K562 (cell line): ENCODE results near the gene CRYBA4. TPM values are rescaled to one million over a fixed set of nuclear protein-coding genes. Genes with fewer than 3 reads are reported as not detected.

ENCODE experiments used
- BHLHE40 ChIP-seq: IDR thresholded peaks from 2 replicates; pipeline ENCODE4 v1.6.1; 2011; ENCODE audit warnings: low read length, improper control_type of control experiment
- CSDE1 ChIP-seq, 2 experiments: fragments of 450-650 bp; IDR thresholded peaks; 2 replicates each; pipeline ENCODE4 v1.6.1; 2016; ENCODE audit warnings: mild to moderate bottlenecking in 1 of 2
- JUNB ChIP-seq: fragments of 450-650 bp; formaldehyde crosslinking; conservative IDR thresholded peaks from 2 replicates; pipeline ENCODE4 v1.4.0; 2020; ENCODE audit warnings: mild to moderate bottlenecking
- KDM2B ChIP-seq: fragments of 250-450 bp; sonication (Bioruptor Pico); IDR thresholded peaks from 2 replicates; pipeline ENCODE4 v1.8.0; 2021; ENCODE audit warnings: mild to moderate bottlenecking, moderate library complexity
- MED1 ChIP-seq: sonication (generic); formaldehyde crosslinking; IDR thresholded peaks from 2 replicates; pipeline ENCODE4 v1.8.1; 2023; ENCODE audit warnings: missing genetic modification reagents, borderline replicate concordance
- POLR3G ChIP-seq: IDR thresholded peaks from 2 replicates; pipeline ENCODE4 v1.6.1; 2011; ENCODE audit not compliant: insufficient read length, insufficient replicate concordance; ENCODE audit errors: extremely low read depth
- SRF ChIP-seq, 2 experiments: fragments of 250-450, 450-650 bp in 1 of 2; sonication (Bioruptor Pico) in 1 of 2; sonication (generic) in 1 of 2; formaldehyde crosslinking; IDR thresholded peaks; 2 replicates each; pipeline versions ENCODE4 v1.5.0 to v1.5.1; 2020 to 2022; ENCODE audit warnings: mild to moderate bottlenecking in 1 of 2, missing genetic modification reagents in 1 of 2
- ZBTB17 ChIP-seq: fragments of 450-650 bp; formaldehyde crosslinking; IDR thresholded peaks from 2 replicates; pipeline ENCODE4 v1.4.0; 2020; ENCODE audit warnings: mild to moderate bottlenecking
- polyA plus RNA-seq, 8 experiments: library from polyadenylated mRNA; depleted of rRNA in 4 of 8; stranded (reverse) in 5 of 8; unstranded in 3 of 8; fragments of >200 nt; fragmentation: Nextera tagmentation in 2 of 8; fragmentation: Illumina TruSeq in 1 of 8; extraction: Ambion mirVana in 2 of 8; extraction: Trizol in 1 of 8; gene quantifications; 2 replicates each; pipeline versions ENCODE4 v1.2.1 to v1.2.3, GENCODE V29; 2011 to 2014; ENCODE audit warnings: inconsistent platforms in 1 of 8, missing spikeins in 1 of 8
- total RNA-seq, 7 experiments: library from RNA; depleted of rRNA in 6 of 7; stranded (reverse); fragments of >200 nt in 6 of 7; fragmentation: Illumina TruSeq in 2 of 7; extraction: Trizol in 2 of 7; gene quantifications; 2 replicates each; pipeline versions ENCODE4 v1.2.1 to v1.2.3, GENCODE V29; 2011 to 2021; ENCODE audit warnings: low replicate concordance in 1 of 7
- TF ChIP-seq, protein P1 (sequence below): fragments of 450-650 bp; IDR thresholded peaks from 2 replicates; pipeline ENCODE4 v1.6.1; 2016; ENCODE audit warnings: low read depth
- TF ChIP-seq, protein P2 (sequence below), 3 experiments: fragments of 200-800 bp in 1 of 3; fragments of 250-450 bp in 1 of 3; fragments of 450-650 bp in 1 of 3; sonication (Bioruptor Pico) in 1 of 3; sonication (Bioruptor generic) in 1 of 3; formaldehyde crosslinking in 1 of 3; IDR thresholded peaks; 2 replicates each; pipeline versions ENCODE4 v1.6.1 to v1.8.0; 2016 to 2022; ENCODE audit warnings: mild to moderate bottlenecking in 2 of 3, missing genetic modification characterization in 2 of 3, missing compliant biosample characterization in 1 of 3, moderate library complexity in 1 of 3
- TF ChIP-seq, protein P3 (sequence below), 2 experiments: fragments of 250-450 bp in 1 of 2; fragments of 450-650 bp in 1 of 2; sonication (Bioruptor Pico) in 1 of 2; IDR thresholded peaks; 2 replicates each; pipeline versions ENCODE4 v1.6.1 to v1.8.0; 2016 to 2021; ENCODE audit warnings: mild to moderate bottlenecking in 2 of 2, moderate library complexity in 2 of 2, missing compliant biosample characterization in 1 of 2, missing genetic modification characterization in 1 of 2
- TF ChIP-seq, protein P4 (sequence below): fragments of 450-650 bp; formaldehyde crosslinking; IDR thresholded peaks from 2 replicates; pipeline ENCODE4 v1.4.0; 2022; ENCODE audit warnings: mild to moderate bottlenecking, moderate library complexity

The CRYBA4 gene
- total and polyA plus RNA-seq, 9 of the 15 experiments (the other 6 are each of a cell fraction or from before 2014, with no cell fraction given) = 0.59 to 3.3 (median 1.6) TPM

DNA sequence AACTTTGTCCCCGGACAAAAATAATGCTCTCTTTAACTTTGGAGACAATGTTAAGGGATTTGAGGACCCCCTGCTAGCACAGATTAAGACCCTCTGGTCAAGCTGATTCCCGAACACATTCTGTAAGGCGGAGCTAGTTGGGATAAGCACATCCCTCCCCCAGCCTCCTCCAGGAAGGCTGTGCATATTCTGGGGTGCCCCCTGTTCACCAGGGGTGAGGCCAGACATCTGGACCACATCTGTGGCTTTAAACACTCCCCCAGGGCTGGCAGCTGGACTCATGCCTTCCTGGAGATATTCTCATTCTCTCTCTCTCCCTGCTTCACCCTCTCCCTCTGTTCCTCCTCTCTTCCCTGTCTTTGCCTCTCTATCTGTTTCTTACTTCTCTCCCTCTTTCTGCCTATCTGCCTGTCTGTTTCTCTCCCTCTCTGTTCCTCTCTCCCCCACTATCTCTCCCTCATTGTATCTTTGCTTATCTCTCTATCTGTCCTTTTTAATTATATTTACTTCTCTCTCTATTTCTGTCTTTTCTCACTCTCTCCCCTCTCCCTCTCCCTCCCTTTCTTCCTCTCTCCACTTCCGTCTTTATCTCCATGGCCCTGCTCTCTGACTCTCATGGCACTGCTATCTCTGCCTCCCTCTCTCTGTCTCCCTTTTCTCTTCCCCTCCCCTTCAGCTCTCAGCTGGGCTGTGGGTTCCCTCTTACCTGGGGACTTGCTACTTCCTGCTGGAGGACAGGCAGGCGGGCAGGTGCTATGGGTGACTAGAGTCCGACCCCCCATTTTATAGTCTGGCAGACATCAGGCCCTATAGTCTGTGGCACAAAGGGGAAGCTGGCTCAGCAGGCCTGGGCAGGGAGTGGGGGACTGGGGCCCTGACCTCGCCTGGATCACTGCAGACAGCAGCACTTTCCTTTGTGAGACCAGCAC lies 4.2 kb upstream of the CRYBA4 start, which contains the start of gene CRYBB1 (continued):
- TF ChIP-seq, protein P1, sequence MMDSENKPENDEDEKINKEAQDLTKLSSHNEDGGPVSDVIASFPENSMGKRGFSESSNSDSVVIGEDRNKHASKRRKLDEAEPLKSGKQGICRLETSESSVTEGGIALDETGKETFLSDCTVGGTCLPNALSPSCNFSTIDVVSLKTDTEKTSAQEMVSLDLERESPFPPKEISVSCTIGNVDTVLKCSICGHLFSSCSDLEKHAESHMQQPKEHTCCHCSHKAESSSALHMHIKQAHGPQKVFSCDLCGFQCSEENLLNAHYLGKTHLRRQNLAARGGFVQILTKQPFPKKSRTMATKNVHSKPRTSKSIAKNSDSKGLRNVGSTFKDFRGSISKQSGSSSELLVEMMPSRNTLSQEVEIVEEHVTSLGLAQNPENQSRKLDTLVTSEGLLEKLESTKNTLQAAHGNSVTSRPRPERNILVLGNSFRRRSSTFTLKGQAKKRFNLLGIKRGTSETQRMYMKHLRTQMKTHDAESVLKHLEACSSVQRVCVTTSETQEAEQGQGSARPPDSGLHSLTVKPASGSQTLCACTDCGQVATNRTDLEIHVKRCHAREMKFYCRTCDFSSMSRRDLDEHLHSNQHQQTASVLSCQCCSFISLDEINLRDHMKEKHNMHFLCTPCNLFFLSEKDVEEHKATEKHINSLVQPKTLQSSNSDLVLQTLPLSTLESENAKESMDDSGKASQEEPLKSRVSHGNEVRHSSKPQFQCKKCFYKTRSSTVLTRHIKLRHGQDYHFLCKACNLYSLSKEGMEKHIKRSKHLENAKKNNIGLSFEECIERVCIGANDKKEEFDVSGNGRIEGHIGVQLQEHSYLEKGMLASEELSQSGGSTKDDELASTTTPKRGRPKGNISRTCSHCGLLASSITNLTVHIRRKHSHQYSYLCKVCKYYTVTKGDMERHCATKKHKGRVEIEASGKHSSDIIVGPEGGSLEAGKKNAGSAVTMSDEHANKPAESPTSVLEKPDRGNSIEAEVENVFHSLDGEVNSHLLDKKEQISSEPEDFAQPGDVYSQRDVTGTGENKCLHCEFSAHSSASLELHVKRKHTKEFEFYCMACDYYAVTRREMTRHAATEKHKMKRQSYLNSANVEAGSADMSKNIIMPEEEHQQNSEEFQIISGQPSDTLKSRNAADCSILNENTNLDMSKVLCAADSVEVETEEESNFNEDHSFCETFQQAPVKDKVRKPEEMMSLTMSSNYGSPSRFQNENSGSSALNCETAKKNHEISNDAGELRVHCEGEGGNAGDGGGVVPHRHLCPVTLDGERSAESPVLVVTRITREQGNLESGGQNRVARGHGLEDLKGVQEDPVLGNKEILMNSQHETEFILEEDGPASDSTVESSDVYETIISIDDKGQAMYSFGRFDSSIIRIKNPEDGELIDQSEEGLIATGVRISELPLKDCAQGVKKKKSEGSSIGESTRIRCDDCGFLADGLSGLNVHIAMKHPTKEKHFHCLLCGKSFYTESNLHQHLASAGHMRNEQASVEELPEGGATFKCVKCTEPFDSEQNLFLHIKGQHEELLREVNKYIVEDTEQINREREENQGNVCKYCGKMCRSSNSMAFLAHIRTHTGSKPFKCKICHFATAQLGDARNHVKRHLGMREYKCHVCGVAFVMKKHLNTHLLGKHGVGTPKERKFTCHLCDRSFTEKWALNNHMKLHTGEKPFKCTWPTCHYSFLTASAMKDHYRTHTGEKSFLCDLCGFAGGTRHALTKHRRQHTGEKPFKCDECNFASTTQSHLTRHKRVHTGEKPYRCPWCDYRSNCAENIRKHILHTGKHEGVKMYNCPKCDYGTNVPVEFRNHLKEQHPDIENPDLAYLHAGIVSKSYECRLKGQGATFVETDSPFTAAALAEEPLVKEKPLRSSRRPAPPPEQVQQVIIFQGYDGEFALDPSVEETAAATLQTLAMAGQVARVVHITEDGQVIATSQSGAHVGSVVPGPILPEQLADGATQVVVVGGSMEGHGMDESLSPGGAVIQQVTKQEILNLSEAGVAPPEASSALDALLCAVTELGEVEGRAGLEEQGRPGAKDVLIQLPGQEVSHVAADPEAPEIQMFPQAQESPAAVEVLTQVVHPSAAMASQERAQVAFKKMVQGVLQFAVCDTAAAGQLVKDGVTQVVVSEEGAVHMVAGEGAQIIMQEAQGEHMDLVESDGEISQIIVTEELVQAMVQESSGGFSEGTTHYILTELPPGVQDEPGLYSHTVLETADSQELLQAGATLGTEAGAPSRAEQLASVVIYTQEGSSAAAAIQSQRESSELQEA = no peak
- no peak for TF ChIP-seq SRF (CRISPR knock-in tag; IDR thresholded peaks at IDR 0.05)
- TF ChIP-seq MED1 = no peak
- TF ChIP-seq, protein P2, sequence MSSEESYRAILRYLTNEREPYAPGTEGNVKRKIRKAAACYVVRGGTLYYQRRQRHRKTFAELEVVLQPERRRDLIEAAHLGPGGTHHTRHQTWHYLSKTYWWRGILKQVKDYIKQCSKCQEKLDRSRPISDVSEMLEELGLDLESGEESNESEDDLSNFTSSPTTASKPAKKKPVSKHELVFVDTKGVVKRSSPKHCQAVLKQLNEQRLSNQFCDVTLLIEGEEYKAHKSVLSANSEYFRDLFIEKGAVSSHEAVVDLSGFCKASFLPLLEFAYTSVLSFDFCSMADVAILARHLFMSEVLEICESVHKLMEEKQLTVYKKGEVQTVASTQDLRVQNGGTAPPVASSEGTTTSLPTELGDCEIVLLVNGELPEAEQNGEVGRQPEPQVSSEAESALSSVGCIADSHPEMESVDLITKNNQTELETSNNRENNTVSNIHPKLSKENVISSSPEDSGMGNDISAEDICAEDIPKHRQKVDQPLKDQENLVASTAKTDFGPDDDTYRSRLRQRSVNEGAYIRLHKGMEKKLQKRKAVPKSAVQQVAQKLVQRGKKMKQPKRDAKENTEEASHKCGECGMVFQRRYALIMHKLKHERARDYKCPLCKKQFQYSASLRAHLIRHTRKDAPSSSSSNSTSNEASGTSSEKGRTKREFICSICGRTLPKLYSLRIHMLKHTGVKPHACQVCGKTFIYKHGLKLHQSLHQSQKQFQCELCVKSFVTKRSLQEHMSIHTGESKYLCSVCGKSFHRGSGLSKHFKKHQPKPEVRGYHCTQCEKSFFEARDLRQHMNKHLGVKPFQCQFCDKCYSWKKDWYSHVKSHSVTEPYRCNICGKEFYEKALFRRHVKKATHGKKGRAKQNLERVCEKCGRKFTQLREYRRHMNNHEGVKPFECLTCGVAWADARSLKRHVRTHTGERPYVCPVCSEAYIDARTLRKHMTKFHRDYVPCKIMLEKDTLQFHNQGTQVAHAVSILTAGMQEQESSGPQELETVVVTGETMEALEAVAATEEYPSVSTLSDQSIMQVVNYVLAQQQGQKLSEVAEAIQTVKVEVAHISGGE (CRISPR knock-in tag; IDR thresholded peaks at IDR 0.05) = no peak
- no peak for TF ChIP-seq KDM2B
- TF ChIP-seq, protein P3, sequence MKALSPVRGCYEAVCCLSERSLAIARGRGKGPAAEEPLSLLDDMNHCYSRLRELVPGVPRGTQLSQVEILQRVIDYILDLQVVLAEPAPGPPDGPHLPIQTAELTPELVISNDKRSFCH (CRISPR knock-in tag; IDR thresholded peaks at IDR 0.05) = no peak
- TF ChIP-seq, protein P3 (tag; IDR thresholded peaks at IDR 0.05) = no peak
- TF ChIP-seq, protein P4, sequence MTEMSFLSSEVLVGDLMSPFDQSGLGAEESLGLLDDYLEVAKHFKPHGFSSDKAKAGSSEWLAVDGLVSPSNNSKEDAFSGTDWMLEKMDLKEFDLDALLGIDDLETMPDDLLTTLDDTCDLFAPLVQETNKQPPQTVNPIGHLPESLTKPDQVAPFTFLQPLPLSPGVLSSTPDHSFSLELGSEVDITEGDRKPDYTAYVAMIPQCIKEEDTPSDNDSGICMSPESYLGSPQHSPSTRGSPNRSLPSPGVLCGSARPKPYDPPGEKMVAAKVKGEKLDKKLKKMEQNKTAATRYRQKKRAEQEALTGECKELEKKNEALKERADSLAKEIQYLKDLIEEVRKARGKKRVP (CRISPR knock-in tag) = no peak
- TF ChIP-seq BHLHE40 = no peak
- TF ChIP-seq JUNB (CRISPR knock-in tag) = no peak
- no peak for TF ChIP-seq POLR3G
- no peak for TF ChIP-seq ZBTB17 (CRISPR knock-in tag)
- TF ChIP-seq CSDE1 (IDR thresholded peaks at IDR 0.05) = 0 out of 4 replicates have a peak, but pooled peaks of 1 of the 2 experiments have one; percentile 44
